H1 (cell line): ENCODE measurements around the gene DUOX1. TPM values are rescaled to one million over a fixed set of nuclear protein-coding genes. Genes with fewer than 3 reads are reported as not detected.

Experiments used
- CTCF ChIA-PET: fragments of 300-600 bp; sonication (Branson Sonifier 250); formaldehyde crosslinking; loops from one replicate; lab custom pipeline; 2021; ENCODE audit not compliant: partially characterized antibody; lab: Charles Lee
- POLR2A ChIA-PET: fragments of 300-600 bp; sonication (Branson Sonifier 250); formaldehyde crosslinking; loops from one replicate; lab custom pipeline; 2021; ENCODE audit warnings: inconsistent platforms; ENCODE audit not compliant: partially characterized antibody; lab: Charles Lee
- DNase-seq, 2 experiments: peaks; one replicate each; pipeline versions ENCODE4 v3.0.0 to v3.0.0-alpha.2; 2010 to 2022; ENCODE audit warnings: low spot score in 2 of 2, low read depth in 1 of 2, mixed read lengths in 1 of 2
- FAIRE-seq: peaks from 2 replicates; lab custom pipeline; 2011; peaks lifted over from hg19 to GRCh38; lab: Jason Lieb, UNC
- H2AFZ ChIP-seq: 2 replicates; pipeline ENCODE4 v1.8.1; 2012; ENCODE audit warnings: low read length, inconsistent platforms
- H2AK5ac ChIP-seq: 2 replicates; pipeline ENCODE4 v1.6.1; 2013; ENCODE audit warnings: low read depth, low read length
- H2BK120ac ChIP-seq: replicated peaks from 2 replicates; pipeline ENCODE3; 2013; ENCODE audit warnings: low read depth, low read length, inconsistent platforms
- H2BK12ac ChIP-seq: 2 replicates; pipeline ENCODE4 v1.6.1; 2013; ENCODE audit warnings: low read depth, low read length
- H2BK15ac ChIP-seq: 2 replicates; pipeline ENCODE4 v1.6.1; 2013; ENCODE audit warnings: low read length
- H2BK20ac ChIP-seq: 2 replicates; pipeline ENCODE4 v1.6.1; 2013; ENCODE audit warnings: low read length
- H2BK5ac ChIP-seq: 2 replicates; pipeline ENCODE4 v1.6.1; 2013; ENCODE audit warnings: low read depth, low read length
- H3K14ac ChIP-seq: 2 replicates; pipeline ENCODE4 v1.6.1; 2013; ENCODE audit warnings: inconsistent platforms; ENCODE audit not compliant: insufficient read length
- H3K18ac ChIP-seq: 2 replicates; pipeline ENCODE4 v1.6.1; 2013; ENCODE audit warnings: low read length; ENCODE audit errors: extremely low read depth
- H3K23ac ChIP-seq: 2 replicates; pipeline ENCODE4 v1.6.1; 2013; ENCODE audit warnings: inconsistent platforms; ENCODE audit not compliant: insufficient read length
- H3K23me2 ChIP-seq: 2 replicates; pipeline ENCODE4 v1.6.1; 2013; ENCODE audit warnings: low read depth, low read length
- H3K27ac ChIP-seq: 2 replicates; pipeline ENCODE4 v1.6.1; 2011; ENCODE audit warnings: low read depth, low read length, inconsistent platforms
- H3K27me3 ChIP-seq, 4 experiments: replicated peaks in 1 of 4; 1 replicate in 1 of 4; 2 replicates in 3 of 4; pipeline versions ENCODE4 v1.6.1 to v1.8.1; 2011 to 2013; ENCODE audit warnings: low read length in 3 of 4, mild to moderate bottlenecking in 3 of 4, inconsistent platforms in 2 of 4, mixed read lengths in 2 of 4, moderate library complexity in 1 of 4; ENCODE audit not compliant: control insufficient read depth in 3 of 4, insufficient read depth in 3 of 4; ENCODE audit errors: extremely low read depth in 1 of 4
- H3K36me3 ChIP-seq, 4 experiments: 2 replicates each; pipeline versions ENCODE4 v1.6.1 to v1.8.1; 2011 to 2013; ENCODE audit warnings: mild to moderate bottlenecking in 4 of 4, low read length in 3 of 4, moderate library complexity in 2 of 4, control low read depth in 1 of 4, inconsistent platforms in 1 of 4; ENCODE audit not compliant: insufficient read depth in 4 of 4, control insufficient read depth in 2 of 4
- H3K4ac ChIP-seq: replicated peaks from 2 replicates; pipeline ENCODE3; 2013; ENCODE audit warnings: low read length, low read depth, mixed read lengths, inconsistent platforms; ENCODE audit not compliant: insufficient read length
- H3K4me1 ChIP-seq, 4 experiments: replicated peaks in 1 of 4; 1 replicate in 1 of 4; 2 replicates in 3 of 4; pipeline versions ENCODE4 v1.6.1 to v1.8.1; 2011 to 2013; ENCODE audit warnings: low read length in 3 of 4, inconsistent platforms in 2 of 4, mixed read lengths in 1 of 4; ENCODE audit not compliant: insufficient read depth in 4 of 4, control insufficient read depth in 3 of 4
- H3K4me2 ChIP-seq, 2 experiments: 2 replicates each; pipeline versions ENCODE4 v1.6.1 to v1.8.1; 2011 to 2013; ENCODE audit warnings: low read depth in 2 of 2, low read length in 2 of 2, control low read depth in 1 of 2, inconsistent platforms in 1 of 2, mild to moderate bottlenecking in 1 of 2; ENCODE audit not compliant: insufficient read depth in 1 of 2
- H3K4me3 ChIP-seq, 4 experiments: fragments of 200-600, 300-600 bp in 1 of 4; sonication (generic), shearing (Covaris generic), sonication (Bioruptor Twin) in 1 of 4; 2 replicates each; pipeline versions ENCODE4 v1.5.1 to v1.8.1; 2011 to 2016; ENCODE audit warnings: low read length in 4 of 4, low read depth in 3 of 4, control low read depth in 2 of 4, inconsistent platforms in 2 of 4, mild to moderate bottlenecking in 2 of 4, mixed read lengths in 1 of 4, moderate library complexity in 1 of 4; ENCODE audit not compliant: insufficient read depth in 2 of 4; ENCODE audit errors: extremely low read depth in 1 of 4
- H3K56ac ChIP-seq: replicated peaks from 2 replicates; pipeline ENCODE3; 2013; ENCODE audit warnings: low read depth, mild to moderate bottlenecking, mixed read lengths, low read length, inconsistent platforms; ENCODE audit not compliant: insufficient read length
- H3K79me1 ChIP-seq: 2 replicates; pipeline ENCODE4 v1.6.1; 2013; ENCODE audit warnings: low read depth, low read length, control low read depth
- H3K79me2 ChIP-seq, 2 experiments: 2 replicates each; pipeline versions ENCODE4 v1.6.1 to v1.8.1; 2012 to 2013; ENCODE audit warnings: low read length in 2 of 2, mild to moderate bottlenecking in 2 of 2, inconsistent platforms in 1 of 2; ENCODE audit not compliant: insufficient read depth in 2 of 2, control insufficient read depth in 1 of 2
- H3K9ac ChIP-seq, 4 experiments: replicated peaks in 1 of 4; 1 replicate in 1 of 4; 2 replicates in 3 of 4; pipeline versions ENCODE4 v1.6.1 to v1.8.1; 2011 to 2013; ENCODE audit warnings: low read depth in 3 of 4, low read length in 3 of 4, control low read depth in 2 of 4, mild to moderate bottlenecking in 2 of 4, moderate library complexity in 2 of 4, inconsistent platforms in 1 of 4; ENCODE audit errors: extremely low read depth in 1 of 4
- H3K9me3 ChIP-seq, 2 experiments: 2 replicates each; pipeline versions ENCODE4 v1.6.1 to v1.8.1; 2012 to 2013; ENCODE audit warnings: mild to moderate bottlenecking in 2 of 2, moderate library complexity in 2 of 2, control low read depth in 1 of 2, inconsistent platforms in 1 of 2, low read depth in 1 of 2, low read length in 1 of 2, mixed read lengths in 1 of 2; ENCODE audit not compliant: insufficient read depth in 2 of 2
- H4K20me1 ChIP-seq, 2 experiments: replicated peaks in 1 of 2; 2 replicates each; pipeline versions ENCODE3 to v1.8.1; 2011 to 2013; ENCODE audit warnings: inconsistent platforms in 2 of 2, low read length in 2 of 2, mild to moderate bottlenecking in 1 of 2; ENCODE audit not compliant: insufficient read depth in 2 of 2, control insufficient read depth in 1 of 2
- H4K5ac ChIP-seq: 2 replicates; pipeline ENCODE4 v1.6.1; 2013; ENCODE audit warnings: low read length, low read depth, mixed read lengths, inconsistent platforms; ENCODE audit not compliant: insufficient read length
- H4K8ac ChIP-seq: 2 replicates; pipeline ENCODE4 v1.8.0; 2013; ENCODE audit warnings: mild to moderate bottlenecking, moderate library complexity, low read length, inconsistent platforms; ENCODE audit not compliant: insufficient read depth; ENCODE audit errors: extremely low read depth
- H4K91ac ChIP-seq: replicated peaks from 2 replicates; pipeline ENCODE3; 2013; ENCODE audit warnings: low read length, mixed read lengths, inconsistent platforms; ENCODE audit not compliant: insufficient read length
- CHD1 ChIP-seq: IDR thresholded peaks from 2 replicates; pipeline ENCODE4 v1.6.1; 2012; ENCODE audit warnings: low read depth, low read length, improper control_type of control experiment
- PHF8 ChIP-seq: fragments of 200-600 bp; sonication (generic); conservative IDR thresholded peaks from 2 replicates; pipeline ENCODE4 v1.7.1; 2012; ENCODE audit warnings: low read depth, mild to moderate bottlenecking, inconsistent platforms, low read length, moderate library complexity
- RAD21 ChIP-seq, 2 experiments: IDR thresholded peaks in 1 of 2; conservative IDR thresholded peaks in 1 of 2; 2 replicates each; pipeline ENCODE4 v1.6.1; 2011; ENCODE audit warnings: low read depth in 2 of 2, low read length in 2 of 2, improper control_type of control experiment in 1 of 2, inconsistent platforms in 1 of 2, mild to moderate bottlenecking in 1 of 2, moderate library complexity in 1 of 2
- SIRT6 ChIP-seq: IDR thresholded peaks from one replicate; pipeline ENCODE4 v1.7.1; 2012; ENCODE audit warnings: low read length, inconsistent platforms
- SRF ChIP-seq: IDR thresholded peaks from 2 replicates; pipeline ENCODE4 v1.6.1; 2011; ENCODE audit warnings: mild to moderate bottlenecking, low read depth, low read length, moderate library complexity
- SUZ12 ChIP-seq: fragments of 200-600 bp; sonication (generic); IDR thresholded peaks from 2 replicates; pipeline ENCODE4 v1.6.1; 2012; ENCODE audit warnings: mild to moderate bottlenecking, inconsistent platforms, low read length, moderate library complexity, mixed read lengths
- TBP ChIP-seq: IDR thresholded peaks from 2 replicates; pipeline ENCODE4 v1.6.1; 2011; ENCODE audit warnings: low read depth, low read length, improper control_type of control experiment
- WGBS, 2 experiments: shearing (Covaris generic) in 1 of 2; methylation state at CpG; one replicate each; pipeline versions ENCODE4 v1.1.6 to v1.1.7; 2013 to 2015; ENCODE audit warnings: low lambda C conversion rate in 2 of 2, mixed read lengths in 2 of 2, inconsistent platforms in 1 of 2, low coverage in 1 of 2, missing lambda C conversion rate in 1 of 2; ENCODE audit not compliant: insufficient replicate concordance in 2 of 2, insufficient coverage in 1 of 2, insufficient read length in 1 of 2; ENCODE audit errors: extremely low coverage in 1 of 2, missing lambda C conversion rate in 1 of 2; 5-methylcytosine and 5-hydroxymethylcytosine counted together
- polyA plus RNA-seq, 7 experiments: library from polyadenylated mRNA; depleted of rRNA in 3 of 7; stranded (reverse) in 5 of 7; unstranded in 2 of 7; fragments of >200 nt in 5 of 7; fragments of 200-250 nt in 2 of 7; gene quantifications; 1 replicate in 5 of 7; 2 replicates in 1 of 7; 4 replicates in 1 of 7; pipeline versions ENCODE4 v1.2.1 to v1.2.3, GENCODE V29; 2011 to 2013; ENCODE audit warnings: missing spikeins in 2 of 7, mixed read lengths in 2 of 7
- total RNA-seq: library from RNA; stranded (reverse); fragmentation: NEBNext Ultra II Directional; extraction: Animal tissue kit (Norgen Biotek cat#: 25700); gene quantifications from 2 replicates; pipeline ENCODE4 v1.2.1, GENCODE V29; 2021
- TF ChIP-seq, protein P1 (sequence below): IDR thresholded peaks from 2 replicates; pipeline ENCODE4 v1.6.1; 2011; ENCODE audit warnings: low read length, improper control_type of control experiment
- TF ChIP-seq, protein P2 (sequence below): IDR thresholded peaks from 2 replicates; pipeline ENCODE4 v1.6.1; 2011; ENCODE audit warnings: low read depth, mild to moderate bottlenecking, low read length; ENCODE audit not compliant: insufficient read depth

DUOX1 gene
- total and polyA plus RNA-seq, 2 of the 8 experiments (the other 6 are each of a cell fraction or from before 2014, with no cell fraction given): 0.84 to 1.4 TPM

DNA sequence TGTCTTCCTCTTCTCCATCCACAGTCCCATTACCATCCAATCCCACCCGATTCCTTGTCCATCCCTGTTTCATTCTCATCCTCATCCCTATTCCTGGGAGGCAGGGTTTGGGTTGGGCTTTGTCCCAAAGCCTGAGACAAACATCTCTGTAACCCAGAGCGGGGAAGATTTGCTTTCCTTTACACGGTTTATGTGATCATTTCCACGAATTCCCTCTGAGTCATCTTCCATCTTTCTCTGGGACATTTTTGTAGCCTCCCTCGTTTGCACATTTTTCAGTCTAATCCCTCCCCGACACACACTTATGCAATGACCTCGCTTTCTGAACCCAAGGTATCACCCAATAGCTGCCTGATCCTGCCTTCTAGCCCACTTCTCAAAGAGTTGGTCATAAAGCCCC lies 38.6 kb upstream of the DUOX1 start:
- H3K18ac ChIP-seq: no peak overlapping the region
- POLR2A ChIA-PET: no interaction called here
- no peaks in the 10 kb centered on the region for H3K36me3 ChIP-seq
- H3K79me1 ChIP-seq: no peaks in the 10 kb centered on the region
- H4K5ac ChIP-seq: no peak overlapping the region
- no peak overlapping the region for H2AFZ ChIP-seq
- no peak overlapping the region for H2AK5ac ChIP-seq
- no peak overlapping the region for H3K56ac ChIP-seq
- no peak overlapping the region for H3K27ac ChIP-seq
- CTCF ChIA-PET: no interaction called here
- no peak overlapping the region for H3K9ac ChIP-seq
- H3K27me3 ChIP-seq: no peaks in the 10 kb centered on the region
- no peaks in the 10 kb centered on the region for H3K9me3 ChIP-seq
- H3K14ac ChIP-seq: no peak overlapping the region
- no peak overlapping the region for H3K4me3 ChIP-seq
- no peaks in the 10 kb centered on the region for H4K20me1 ChIP-seq
- H4K8ac ChIP-seq: no peak overlapping the region
- no peak overlapping the region for H2BK15ac ChIP-seq
- H3K79me2 ChIP-seq: no peaks in the 10 kb centered on the region
- DNase-seq (no peak), FAIRE-seq (no peak)
- no peak overlapping the region for H3K23ac ChIP-seq
- no peak overlapping the region for H2BK120ac ChIP-seq
- H2BK12ac ChIP-seq: no peak overlapping the region
- H3K4me2 ChIP-seq: no peak overlapping the region
- H4K91ac ChIP-seq: no peak overlapping the region
- H2BK5ac ChIP-seq: no peak overlapping the region
- WGBS, 2 experiments: 79% methylated on average over 7 of the region's 7 CpGs; no CpG with 5 or more reads in 1 of the 2 experiments
- H2BK20ac ChIP-seq: no peak overlapping the region
- H3K4ac ChIP-seq: no peak overlapping the region
- no peaks in the 10 kb centered on the region; a peak in 1 of 7 replicates for H3K4me1 ChIP-seq
- H3K23me2 ChIP-seq: no peaks in the 10 kb centered on the region
- TF ChIP-seq SIRT6 (no peak), CHD1 (no peak), SUZ12 (no peak), PHF8 (no peak), RAD21 (IDR thresholded peaks at IDR 0.05 in 1 of 2, conservative IDR thresholded peaks at IDR 0.05 in 1 of 2; ENCODE audit: low read depth in 2 of 2, low read length in 2 of 2) (no peak), TBP (no peak), SRF (no peak)
- TF ChIP-seq, protein P1, sequence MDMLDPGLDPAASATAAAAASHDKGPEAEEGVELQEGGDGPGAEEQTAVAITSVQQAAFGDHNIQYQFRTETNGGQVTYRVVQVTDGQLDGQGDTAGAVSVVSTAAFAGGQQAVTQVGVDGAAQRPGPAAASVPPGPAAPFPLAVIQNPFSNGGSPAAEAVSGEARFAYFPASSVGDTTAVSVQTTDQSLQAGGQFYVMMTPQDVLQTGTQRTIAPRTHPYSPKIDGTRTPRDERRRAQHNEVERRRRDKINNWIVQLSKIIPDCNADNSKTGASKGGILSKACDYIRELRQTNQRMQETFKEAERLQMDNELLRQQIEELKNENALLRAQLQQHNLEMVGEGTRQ: no peak
- TF ChIP-seq, protein P2, sequence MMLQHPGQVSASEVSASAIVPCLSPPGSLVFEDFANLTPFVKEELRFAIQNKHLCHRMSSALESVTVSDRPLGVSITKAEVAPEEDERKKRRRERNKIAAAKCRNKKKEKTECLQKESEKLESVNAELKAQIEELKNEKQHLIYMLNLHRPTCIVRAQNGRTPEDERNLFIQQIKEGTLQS: no peak
